HG02610 (cell line): ENCODE measurements around the gene CLEC4G.
"Not testable (repeated sequence)": the region's sequence is repeated elsewhere in the genome, so short reads cannot be mapped to it uniquely, and the experiment has no call there.

ENCODE experiments used
- ATAC-seq: cut with Tn5 transposase; IDR thresholded peaks from one replicate; pipeline ENCODE4 v1.9.1; 2021; ENCODE audit warnings: mild to moderate bottlenecking, moderate library complexity; ENCODE audit not compliant: unreplicated experiment

CLEC4G gene

GRCh38 chr19:7746903-7747884 lies 15.3 kb upstream of the CLEC4G start, which contains the start of gene CD209:
Gene CD209 (minus strand): TSS chr19:7747534. CDS start chr19:7747511, 23 bp downstream.
- ATAC-seq, result no peak

- ATAC-seq, result not testable (repeated sequence)
Observed at GRCh38 chr19:7746306-7746705, 14.4 kb upstream of the CLEC4G start.

- ATAC-seq, result no peak
Observed at GRCh38 chr19:7744871-7745650, 13.2 kb upstream of the CLEC4G start.

GRCh38 chr19:7744199-7744786 lies 12.4 kb upstream of the CLEC4G start:
- ATAC-seq, result no peak

GRCh38 chr19:7743425-7743841 lies 11.5 kb upstream of the CLEC4G start:
- peak; percentile 76 for ATAC-seq

GRCh38 chr19:7742991-7743390 lies 11.1 kb upstream of the CLEC4G start:
- no peak for ATAC-seq

- ATAC-seq, result no peak
Observed at GRCh38 chr19:7742575-7742974, 10.7 kb upstream of the CLEC4G start.

- no peak for ATAC-seq
Observed at GRCh38 chr19:7740682-7741054, 8.8 kb upstream of the CLEC4G start.

- ATAC-seq, result no peak
Observed at GRCh38 chr19:7739801-7740681, 8.1 kb upstream of the CLEC4G start.

GRCh38 chr19:7739211-7739755 lies 7.4 kb upstream of the CLEC4G start:
- no peak for ATAC-seq

GRCh38 chr19:7738023-7738422 lies 6.1 kb upstream of the CLEC4G start:
- no peak for ATAC-seq

- no peak for ATAC-seq
Observed at GRCh38 chr19:7737215-7737614, 5.3 kb upstream of the CLEC4G start.

- ATAC-seq, result no peak
Observed at GRCh38 chr19:7736148-7736547, 4.2 kb upstream of the CLEC4G start.

GRCh38 chr19:7734220-7735203 lies 2.6 kb upstream of the CLEC4G start:
- ATAC-seq, result no peak

- no peak for ATAC-seq
Observed at GRCh38 chr19:7733376-7733775, 1.5 kb upstream of the CLEC4G start.

- ATAC-seq, result no peak
Observed at GRCh38 chr19:7731615-7732014, 295 bp downstream of the CLEC4G start.

- no peak for ATAC-seq
Observed at GRCh38 chr19:7731218-7731595, 703 bp downstream of the CLEC4G start.

- no peak for ATAC-seq
Observed at GRCh38 chr19:7730286-7731217, 1.4 kb downstream of the CLEC4G start.
